PC-3 (cell line): ENCODE data around the gene UROD. TPM values are rescaled to one million over a fixed set of nuclear protein-coding genes. Genes with fewer than 3 reads are reported as not detected.
A peak's percentile ranks its signal among the peaks of the same experiment; 100 is the strongest.

Source experiments
- ATAC-seq: fragments of 200-7000 bp; cut with Tn5 transposase; 2 replicates; pipeline ENCODE4 v1.9.1; 2020; ENCODE audit warnings: mild to moderate bottlenecking, moderate library complexity
- BruUV-seq: library from RNA; stranded (reverse); fragments of 400-500 nt; replicated peaks from 2 replicates; lab custom pipeline; 2021; lab: Mats Ljungman, UMichigan
- CTCF ChIA-PET: fragments of 300-600 bp; sonication (Branson Sonifier 250); formaldehyde crosslinking; loops from one replicate; lab custom pipeline; 2022; ENCODE audit warnings: antibody characterized with exemption; lab: Charles Lee
- POLR2A ChIA-PET: fragments of 300-600 bp; sonication (Branson Sonifier 250); formaldehyde crosslinking; loops from one replicate; lab custom pipeline; 2022; ENCODE audit warnings: antibody characterized with exemption; ENCODE audit not compliant: unreplicated experiment; lab: Charles Lee
- DNase-seq: peaks from one replicate; pipeline ENCODE4 v3.0.0-alpha.2; 2015
- H2AFZ ChIP-seq: fragments of 300-600 bp; sonication (generic); 2 replicates; pipeline ENCODE4 v1.6.0; 2016; ENCODE audit warnings: antibody characterized with exemption, low read length
- H3F3A ChIP-seq: fragments of 300-600 bp; sonication (generic); one replicate; pipeline ENCODE4 v1.6.0; 2017; ENCODE audit warnings: antibody characterized with exemption, low read length, control low read depth, mild to moderate bottlenecking; ENCODE audit not compliant: unreplicated experiment
- H3K27ac ChIP-seq: fragments of 300-600 bp; sonication (generic); 2 replicates; pipeline ENCODE4 v1.5.1; 2016; ENCODE audit warnings: mild to moderate bottlenecking, low read length
- H3K27me3 ChIP-seq: fragments of 300-600 bp; sonication (generic); 2 replicates; pipeline ENCODE4 v1.6.1; 2016; ENCODE audit warnings: low read length, mixed read lengths
- H3K36me3 ChIP-seq: fragments of 300-600 bp; sonication (generic); 2 replicates; pipeline ENCODE4 v1.6.1; 2016; ENCODE audit warnings: low read depth, mixed run types, low read length, mixed read lengths
- H3K4me1 ChIP-seq: fragments of 300-600 bp; sonication (generic); 2 replicates; pipeline ENCODE4 v1.5.1; 2016; ENCODE audit warnings: low read length; ENCODE audit not compliant: insufficient read depth
- H3K4me2 ChIP-seq: fragments of 300-600 bp; sonication (generic); 2 replicates; pipeline ENCODE4 v1.6.0; 2016; ENCODE audit warnings: low read length
- H3K4me3 ChIP-seq: fragments of 300-600 bp; sonication (generic); 2 replicates; pipeline ENCODE4 v1.5.1; 2016; ENCODE audit warnings: mild to moderate bottlenecking, low read length, mixed read lengths
- H3K79me2 ChIP-seq: fragments of 300-600 bp; sonication (generic); 2 replicates; pipeline ENCODE4 v1.6.1; 2017; ENCODE audit warnings: low read length, mixed read lengths
- H3K9ac ChIP-seq: fragments of 300-600 bp; sonication (generic); 2 replicates; pipeline ENCODE4 v1.6.0; 2016; ENCODE audit warnings: mild to moderate bottlenecking, low read length
- H3K9me2 ChIP-seq: fragments of 300-600 bp; sonication (generic); replicated peaks from 2 replicates; pipeline ENCODE4 v1.6.1; 2016; ENCODE audit warnings: mixed run types, low read length, mixed read lengths
- H3K9me3 ChIP-seq: fragments of 300-600 bp; sonication (generic); 2 replicates; pipeline ENCODE4 v1.6.1; 2016; ENCODE audit warnings: low read length, mixed read lengths
- H4K20me1 ChIP-seq: fragments of 300-600 bp; sonication (generic); 2 replicates; pipeline ENCODE4 v1.6.1; 2016; ENCODE audit warnings: low read length, mixed read lengths
- EZH2 ChIP-seq: fragments of 300-600 bp; sonication (generic); IDR thresholded peaks from one replicate; pipeline ENCODE4 v1.6.1; 2017; ENCODE audit warnings: antibody characterized with exemption, mild to moderate bottlenecking, low read length; ENCODE audit not compliant: unreplicated experiment
- EZH2phosphoT487 ChIP-seq: fragments of 300-600 bp; sonication (generic); IDR thresholded peaks from 2 replicates; pipeline ENCODE4 v1.6.1; 2018; ENCODE audit warnings: mild to moderate bottlenecking, antibody characterized with exemption, low read length, borderline replicate concordance
- intact Hi-C: fragments of 100-400 bp; cut with micrococcal nuclease; formaldehyde crosslinking; loops from 2 replicates; pipeline ENCODE4 v1.9.0; 2023
- total RNA-seq: library from RNA; depleted of rRNA; stranded (reverse); fragments of >200 nt; gene quantifications from 2 replicates; pipeline ENCODE4 v1.2.3, GENCODE V29; 2014
- TF ChIP-seq, protein P1 (sequence below): fragments of 300-600 bp; sonication (generic); conservative IDR thresholded peaks from 2 replicates; pipeline ENCODE4 v1.5.1; 2017; ENCODE audit warnings: antibody characterized with exemption, low read depth, mild to moderate bottlenecking, low read length

The UROD gene
- total RNA-seq, 1 experiment from 2014 or later = 168 TPM

GRCh38 chr1:45012639-45013278 lies 705 bp downstream of the UROD start:
- peaks cover 8% of the 10 kb centered on the region for H3K36me3 ChIP-seq
- intact Hi-C loops = loop anchor here (1.0 to 5.0 kb wide), 7 partner anchors 85 to 479 kb away; partner anchors contain the start of genes MUTYH, TESK2 and TOE1
- no TSS peak for BruUV-seq
- no peaks in the 10 kb centered on the region for H3K27me3 ChIP-seq
- CTCF ChIA-PET = interaction anchor here (0.6 to 3.2 kb wide), 4 partner anchors 212 to 291 kb away, joined by 3 to 28 read pairs (median 4); no protein-coding TSS in a partner anchor
- H3K9ac ChIP-seq = peak overlapping the region; percentile 70
- POLR2A ChIA-PET = interaction anchor here (0.6 to 1.7 kb wide), 6 partner anchors 88 to 535 kb away, joined by 3 to 52 read pairs (median 7); partner anchors contain the start of gene PLK3
- no peaks in the 10 kb centered on the region for H3F3A ChIP-seq
- peak; percentile 69 for DNase-seq
- no peak for TF ChIP-seq EZH2
- TF ChIP-seq, protein P1, sequence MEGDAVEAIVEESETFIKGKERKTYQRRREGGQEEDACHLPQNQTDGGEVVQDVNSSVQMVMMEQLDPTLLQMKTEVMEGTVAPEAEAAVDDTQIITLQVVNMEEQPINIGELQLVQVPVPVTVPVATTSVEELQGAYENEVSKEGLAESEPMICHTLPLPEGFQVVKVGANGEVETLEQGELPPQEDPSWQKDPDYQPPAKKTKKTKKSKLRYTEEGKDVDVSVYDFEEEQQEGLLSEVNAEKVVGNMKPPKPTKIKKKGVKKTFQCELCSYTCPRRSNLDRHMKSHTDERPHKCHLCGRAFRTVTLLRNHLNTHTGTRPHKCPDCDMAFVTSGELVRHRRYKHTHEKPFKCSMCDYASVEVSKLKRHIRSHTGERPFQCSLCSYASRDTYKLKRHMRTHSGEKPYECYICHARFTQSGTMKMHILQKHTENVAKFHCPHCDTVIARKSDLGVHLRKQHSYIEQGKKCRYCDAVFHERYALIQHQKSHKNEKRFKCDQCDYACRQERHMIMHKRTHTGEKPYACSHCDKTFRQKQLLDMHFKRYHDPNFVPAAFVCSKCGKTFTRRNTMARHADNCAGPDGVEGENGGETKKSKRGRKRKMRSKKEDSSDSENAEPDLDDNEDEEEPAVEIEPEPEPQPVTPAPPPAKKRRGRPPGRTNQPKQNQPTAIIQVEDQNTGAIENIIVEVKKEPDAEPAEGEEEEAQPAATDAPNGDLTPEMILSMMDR = no peak
- TF ChIP-seq EZH2phosphoT487 = no peak
- no peaks in the 10 kb centered on the region for H3K9me2 ChIP-seq
- ATAC-seq = peak; percentile 55
- peak overlapping the region; percentile 37 for H3K27ac ChIP-seq
- H3K4me1 ChIP-seq = peaks cover 22% of the 10 kb centered on the region
- H3K9me3 ChIP-seq = no peaks in the 10 kb centered on the region
- H3K4me3 ChIP-seq = peak overlapping the region; percentile 93
- H3K79me2 ChIP-seq = peaks cover 27% of the 10 kb centered on the region
- peak overlapping the region; percentile 96 for H2AFZ ChIP-seq
- peak overlapping the region; percentile 98 for H3K4me2 ChIP-seq
- no peaks in the 10 kb centered on the region for H4K20me1 ChIP-seq

GRCh38 chr1:45013551-45014209 lies 1.6 kb downstream of the UROD start:
- Histone ChIP-seq H3K9me2 (no peaks in the 10 kb centered on the region), H3K9ac (peak overlapping the region; percentile 70; the same call in 1 of the 2 replicates), H3K79me2 (peaks cover 27% of the 10 kb centered on the region), H3K27me3 (no peaks in the 10 kb centered on the region), H3K4me1 (peaks cover 25% of the 10 kb centered on the region), H4K20me1 (no peaks in the 10 kb centered on the region), H3K27ac (no peak overlapping the region), H3K4me2 (peak overlapping the region; percentile 98), H3K36me3 (no peaks in the 10 kb centered on the region), H3F3A (no peaks in the 10 kb centered on the region), H2AFZ (no peak overlapping the region), H3K9me3 (no peaks in the 10 kb centered on the region), H3K4me3 (peak overlapping the region; percentile 93)
- no TSS peak for BruUV-seq
- intact Hi-C loops = loop anchor here (1.0 to 5.0 kb wide), 5 partner anchors 86 to 327 kb away; partner anchors contain the start of genes MUTYH and TOE1
- DNase-seq (no peak), ATAC-seq (no peak)
- TF ChIP-seq EZH2phosphoT487 (no peak), EZH2 (no peak)
- TF ChIP-seq, protein P1 = no peak
- ChIA-PET CTCF (interaction anchor here (0.7 to 3.2 kb wide), 7 partner anchors 220 to 478 kb away, joined by 3 to 28 read pairs (median 5); partner anchors contain the start of gene RNU5D-1), POLR2A (interaction anchor here (0.5 to 0.6 kb wide), 2 partner anchors 283 to 477 kb away, joined by 3 read pairs; partner anchors contain the start of gene TESK2)
